ENCODE results near the gene TLE7. TPM values are rescaled to one million over a fixed set of nuclear protein-coding genes. Genes with fewer than 3 reads are reported as not detected.

The TLE7 gene
- total RNA-seq, 2 experiments from 2014 or later, result not detected

DNA sequence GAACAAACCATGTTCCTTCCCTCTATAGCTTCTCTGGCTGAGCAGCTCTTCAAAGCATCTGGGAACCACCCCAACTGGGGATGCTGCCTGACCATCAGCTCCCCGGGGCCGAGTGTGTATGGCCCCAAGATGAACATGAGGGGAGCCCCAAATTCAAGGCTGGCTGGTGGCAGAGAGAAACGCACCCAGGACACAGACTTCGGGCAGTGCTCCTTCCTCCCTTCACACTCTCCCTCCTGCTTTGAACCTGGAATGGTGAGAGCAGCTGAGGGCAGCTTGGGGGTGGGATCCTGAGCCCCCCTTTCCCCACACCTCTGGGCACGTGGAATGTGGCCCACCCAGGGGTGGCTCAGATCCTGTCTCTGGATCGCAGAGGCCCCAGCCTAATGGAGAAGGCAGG is 17.2 kb downstream of the TLE7 start:
- no peak for ATAC-seq
- Mint-ChIP-seq H3K4me3 (no peak overlapping the region), H3K9me3 (ENCODE audit: low read depth) (no peaks in the 10 kb centered on the region), H3K4me1 (peaks cover 9% of the 10 kb centered on the region), H3K27ac (no peak overlapping the region), H3K36me3 (no peaks in the 10 kb centered on the region), H3K27me3 (peaks cover 35% of the 10 kb centered on the region)
- CTCF ChIA-PET, result interaction anchor here (2.2 kb wide), 1 partner anchor 12 kb away, joined by 10 read pairs; no protein-coding TSS in a partner anchor
- no peak for DNase-seq

GRCh38 chr16:71423865-71424264 is 18.0 kb downstream of the TLE7 start:
- CTCF ChIA-PET, result interaction anchor here (2.7 kb wide), 1 partner anchor 11 kb away, joined by 21 read pairs; no protein-coding TSS in a partner anchor
- ATAC-seq (no peak), DNase-seq (no peak)
- H3K27me3 Mint-ChIP-seq, result peaks cover 35% of the 10 kb centered on the region
- H3K4me3 Mint-ChIP-seq, result no peak overlapping the region
- H3K36me3 Mint-ChIP-seq, result no peaks in the 10 kb centered on the region
- H3K4me1 Mint-ChIP-seq, result peaks cover 9% of the 10 kb centered on the region
- H3K27ac Mint-ChIP-seq, result no peak overlapping the region
- H3K9me3 Mint-ChIP-seq (ENCODE audit: low read depth), result no peaks in the 10 kb centered on the region

DNA sequence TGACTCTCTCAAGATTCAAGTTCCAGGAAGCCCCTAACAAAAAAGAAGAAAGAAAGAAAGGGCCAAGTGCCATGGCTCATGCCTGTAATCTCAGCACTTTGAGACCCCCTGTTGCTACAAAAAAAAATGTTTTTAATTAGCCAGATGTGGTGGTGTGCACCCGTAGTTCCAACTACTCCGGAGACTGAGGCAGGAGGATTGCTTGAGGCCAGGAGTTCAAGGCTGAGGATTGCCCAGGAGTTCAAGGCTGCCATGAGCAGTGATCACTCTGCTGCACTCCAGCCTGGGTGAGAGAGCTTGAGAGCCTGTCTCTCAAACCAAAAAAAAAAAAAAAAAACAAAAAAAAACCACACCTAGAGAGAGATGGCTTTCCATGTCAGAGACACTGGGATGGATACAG is 18.8 kb downstream of the TLE7 start:
- no peak for DNase-seq

DNA sequence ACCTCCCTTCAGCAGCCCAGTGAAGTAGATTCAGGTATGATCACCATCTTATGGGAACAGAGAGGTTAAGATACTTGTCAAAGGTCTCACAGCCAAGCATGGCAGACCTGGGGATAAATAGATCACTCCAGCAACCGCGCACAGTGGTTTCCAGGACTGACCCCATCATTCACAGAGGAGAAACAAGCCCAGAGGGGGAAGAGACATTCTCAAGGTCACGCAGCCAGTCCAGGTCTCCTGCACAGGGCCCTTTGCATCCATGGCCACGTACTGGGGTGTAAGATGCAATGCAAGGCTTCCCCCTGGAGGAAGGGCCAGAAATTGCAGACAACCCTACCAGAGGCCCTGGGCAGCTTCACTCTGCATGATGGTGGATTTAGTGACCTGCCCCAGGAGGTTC is 19.9 kb downstream of the TLE7 start:
- Mint-ChIP-seq H3K4me1 (peaks cover 6% of the 10 kb centered on the region), H3K27ac (no peak overlapping the region), H3K4me3 (no peak overlapping the region), H3K9me3 (ENCODE audit: low read depth) (no peaks in the 10 kb centered on the region), H3K27me3 (peaks cover 32% of the 10 kb centered on the region), H3K36me3 (no peaks in the 10 kb centered on the region)
- DNase-seq, result peak; percentile 56
- ATAC-seq, result peak; percentile 34
- CTCF ChIA-PET, result interaction anchor here (1.2 to 2.7 kb wide), 3 partner anchors 10 to 77 kb away, joined by 4 to 21 read pairs (median 7); no protein-coding TSS in a partner anchor

More for the DNA sequence above, 18.8 kb downstream of the TLE7 start:
- Mint-ChIP-seq H3K27me3 (peaks cover 34% of the 10 kb centered on the region), H3K36me3 (no peaks in the 10 kb centered on the region), H3K27ac (no peak overlapping the region), H3K4me3 (no peak overlapping the region), H3K4me1 (peaks cover 9% of the 10 kb centered on the region), H3K9me3 (ENCODE audit: low read depth) (no peaks in the 10 kb centered on the region)
- no peak for ATAC-seq
- CTCF ChIA-PET, result interaction anchor here (2.7 kb wide), 1 partner anchor 11 kb away, joined by 21 read pairs; no protein-coding TSS in a partner anchor

DNA sequence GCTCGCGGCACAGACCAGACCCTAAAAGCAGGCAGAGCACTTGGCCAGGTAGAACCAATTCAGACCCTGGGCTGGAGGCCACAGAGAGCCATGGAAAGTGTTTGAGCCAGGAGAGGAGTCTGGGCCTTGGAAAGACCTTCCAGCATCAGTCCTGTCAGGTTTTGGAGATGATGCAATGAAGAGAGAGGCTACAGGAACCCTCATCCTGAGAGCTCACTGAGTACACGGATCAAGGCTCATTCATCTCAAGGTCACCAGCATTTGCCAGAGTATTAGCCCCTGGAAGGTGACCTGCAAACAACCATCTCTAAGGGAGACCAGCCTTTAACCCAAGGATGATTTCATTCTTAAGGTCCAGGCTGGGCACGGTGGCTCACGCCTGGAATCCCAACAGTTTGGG is 27.8 kb downstream of the TLE7 start:
- Mint-ChIP-seq H3K27me3 (peaks cover 32% of the 10 kb centered on the region), H3K4me1 (peaks cover 4% of the 10 kb centered on the region), H3K9me3 (ENCODE audit: low read depth) (no peaks in the 10 kb centered on the region), H3K27ac (no peak overlapping the region), H3K36me3 (no peaks in the 10 kb centered on the region), H3K4me3 (no peak overlapping the region)
- ATAC-seq (no peak), DNase-seq (no peak)
- CTCF ChIA-PET, result interaction anchor here (0.6 to 4.2 kb wide), 4 partner anchors 16 to 197 kb away, joined by 3 to 80 read pairs (median 16); no protein-coding TSS in a partner anchor

- Mint-ChIP-seq H3K27ac (no peak overlapping the region), H3K27me3 (peaks cover 38% of the 10 kb centered on the region), H3K9me3 (ENCODE audit: low read depth) (no peaks in the 10 kb centered on the region), H3K4me1 (peaks cover 5% of the 10 kb centered on the region), H3K4me3 (no peak overlapping the region), H3K36me3 (no peaks in the 10 kb centered on the region)
- CTCF ChIA-PET, result interaction anchor here (0.8 to 4.2 kb wide), 22 partner anchors 9 to 214 kb away, joined by 3 to 80 read pairs (median 4); no protein-coding TSS in a partner anchor
- ATAC-seq, result no peak
- no peak for DNase-seq
Measured at GRCh38 chr16:71413341-71413740, 28.5 kb downstream of the TLE7 start.

DNA sequence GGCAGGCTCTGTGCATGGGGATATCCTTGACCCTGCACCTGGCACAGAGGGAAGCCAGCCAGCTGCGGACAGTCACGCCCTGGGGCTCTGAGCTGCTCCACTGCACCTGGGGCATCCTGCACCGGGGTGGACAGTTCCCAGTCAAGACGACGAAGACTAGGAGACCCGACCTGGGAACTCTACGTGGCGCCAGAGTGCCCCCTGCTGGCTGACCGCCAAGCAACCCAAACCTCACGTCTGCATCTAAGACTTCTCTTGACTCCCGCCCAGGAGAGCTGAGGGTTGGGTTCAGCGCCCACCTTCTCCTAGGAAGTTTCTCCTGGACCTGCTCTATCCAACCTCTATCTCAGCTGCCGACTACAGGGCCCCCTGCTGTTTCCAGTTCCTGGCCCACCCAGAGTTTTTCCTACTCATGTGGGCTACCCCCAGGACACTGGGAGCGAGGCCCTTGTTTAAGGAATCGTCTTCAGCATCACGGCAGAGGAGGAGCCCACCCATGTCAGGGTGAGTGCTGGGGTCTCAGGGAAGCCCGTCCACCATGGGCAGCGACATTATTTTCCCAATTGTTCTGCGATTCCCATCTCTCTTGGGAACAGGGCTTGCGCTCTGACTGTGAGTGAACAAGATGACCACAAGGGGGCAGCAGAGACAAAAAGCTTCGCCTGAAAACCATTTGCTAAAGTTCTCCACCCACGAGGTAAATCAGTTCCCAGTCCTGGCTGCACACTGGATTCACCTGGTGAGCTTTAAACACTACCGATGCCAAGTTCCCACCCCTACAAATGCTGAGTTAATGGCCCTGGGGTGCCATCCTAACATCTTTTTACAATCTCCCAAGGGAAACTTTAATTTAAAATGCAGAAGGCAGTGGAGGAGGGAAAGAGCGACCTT is 29.3 kb downstream of the TLE7 start:
- CTCF ChIA-PET, result interaction anchor here (0.8 to 4.2 kb wide), 30 partner anchors 9 to 215 kb away, joined by 3 to 80 read pairs (median 4); no protein-coding TSS in a partner anchor
- Mint-ChIP-seq H3K36me3 (no peaks in the 10 kb centered on the region), H3K27ac (no peak overlapping the region)

GRCh38 chr16:71410146-71410545 is 31.7 kb downstream of the TLE7 start:
- Mint-ChIP-seq H3K9me3 (ENCODE audit: low read depth) (no peaks in the 10 kb centered on the region), H3K27ac (no peak overlapping the region), H3K4me1 (peaks cover 26% of the 10 kb centered on the region), H3K27me3 (peaks cover 53% of the 10 kb centered on the region), H3K4me3 (no peak overlapping the region), H3K36me3 (no peaks in the 10 kb centered on the region)
- DNase-seq (no peak), ATAC-seq (no peak)
- CTCF ChIA-PET, result interaction anchor here (4.2 kb wide), 1 partner anchor 90 kb away, joined by 80 read pairs; no protein-coding TSS in a partner anchor

More for the DNA sequence above, 29.3 kb downstream of the TLE7 start:
- DNase-seq (peak; percentile 66), ATAC-seq (peak; percentile 77)
- Mint-ChIP-seq H3K9me3 (ENCODE audit: low read depth) (no peaks in the 10 kb centered on the region), H3K4me3 (no peak overlapping the region), H3K27me3 (peaks cover 45% of the 10 kb centered on the region), H3K4me1 (peaks cover 11% of the 10 kb centered on the region)

- ATAC-seq (no peak), DNase-seq (no peak)
- no peaks in the 10 kb centered on the region for H3K9me3 Mint-ChIP-seq (ENCODE audit: low read depth)
- H3K27ac Mint-ChIP-seq, result no peak overlapping the region
- H3K4me3 Mint-ChIP-seq, result no peak overlapping the region
- H3K4me1 Mint-ChIP-seq, result peaks cover 26% of the 10 kb centered on the region
- H3K36me3 Mint-ChIP-seq, result no peaks in the 10 kb centered on the region
- H3K27me3 Mint-ChIP-seq, result peaks cover 53% of the 10 kb centered on the region
- CTCF ChIA-PET, result no interaction called here
Measured at GRCh38 chr16:71409011-71409775, 32.7 kb downstream of the TLE7 start.

- CTCF ChIA-PET, result no interaction called here
- H3K4me3 Mint-ChIP-seq, result no peak overlapping the region
Measured at GRCh38 chr16:71408536-71408935, 33.3 kb downstream of the TLE7 start.

DNA sequence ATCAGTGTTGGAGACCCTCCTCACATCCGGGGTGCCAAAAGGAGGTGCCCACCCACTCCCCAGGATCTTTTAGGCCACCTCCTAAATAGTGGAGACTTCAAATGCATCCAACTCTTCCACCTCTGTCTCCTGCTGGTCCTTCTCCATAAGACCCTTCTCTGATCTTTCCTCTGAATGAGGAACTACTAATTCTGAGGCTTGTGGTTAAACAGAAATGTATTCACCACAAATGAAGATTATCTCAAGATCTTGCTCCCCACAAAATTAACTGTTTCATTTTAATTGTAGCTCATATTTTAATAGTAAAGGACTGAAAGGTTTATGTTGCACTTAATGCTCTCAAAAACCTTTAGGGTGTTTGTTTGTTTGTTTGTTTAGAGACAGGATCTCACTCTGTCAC is 34.1 kb downstream of the TLE7 start:
- ATAC-seq (no peak), DNase-seq (no peak)
- CTCF ChIA-PET, result interaction anchor here (0.7 to 1.5 kb wide), 2 partner anchors 92 to 307 kb away, joined by 3 to 7 read pairs; no protein-coding TSS in a partner anchor
- H3K36me3 Mint-ChIP-seq, result no peaks in the 10 kb centered on the region
- H3K4me1 Mint-ChIP-seq, result peaks cover 24% of the 10 kb centered on the region
- H3K27ac Mint-ChIP-seq, result no peak overlapping the region
- no peak overlapping the region for H3K4me3 Mint-ChIP-seq
- peaks cover 46% of the 10 kb centered on the region for H3K27me3 Mint-ChIP-seq
- no peaks in the 10 kb centered on the region for H3K9me3 Mint-ChIP-seq (ENCODE audit: low read depth)

More at GRCh38 chr16:71408536-71408935, 33.3 kb downstream of the TLE7 start:
- Mint-ChIP-seq H3K4me1 (peaks cover 26% of the 10 kb centered on the region), H3K27me3 (peaks cover 48% of the 10 kb centered on the region), H3K27ac (no peak overlapping the region), H3K36me3 (no peaks in the 10 kb centered on the region), H3K9me3 (ENCODE audit: low read depth) (no peaks in the 10 kb centered on the region)
- ATAC-seq, result no peak
- DNase-seq, result no peak

- Mint-ChIP-seq H3K4me3 (no peak overlapping the region), H3K27me3 (peaks cover 44% of the 10 kb centered on the region), H3K9me3 (ENCODE audit: low read depth) (no peaks in the 10 kb centered on the region), H3K27ac (no peak overlapping the region), H3K4me1 (peaks cover 22% of the 10 kb centered on the region), H3K36me3 (no peaks in the 10 kb centered on the region)
- DNase-seq, result no peak
- ATAC-seq, result no peak
- CTCF ChIA-PET, result interaction anchor here (1.5 kb wide), 1 partner anchor 93 kb away, joined by 7 read pairs; no protein-coding TSS in a partner anchor
Measured at GRCh38 chr16:71406724-71407123, 35.1 kb downstream of the TLE7 start.

- H3K9me3 Mint-ChIP-seq (ENCODE audit: low read depth), result no peaks in the 10 kb centered on the region
- no peak overlapping the region for H3K27ac Mint-ChIP-seq
- no peak for ATAC-seq
- H3K4me1 Mint-ChIP-seq, result peaks cover 22% of the 10 kb centered on the region
- CTCF ChIA-PET, result interaction anchor here (1.5 kb wide), 1 partner anchor 93 kb away, joined by 7 read pairs; no protein-coding TSS in a partner anchor
- H3K27me3 Mint-ChIP-seq, result peaks cover 44% of the 10 kb centered on the region
- no peak for DNase-seq
- H3K36me3 Mint-ChIP-seq, result no peaks in the 10 kb centered on the region
- no peak overlapping the region for H3K4me3 Mint-ChIP-seq
Measured at GRCh38 chr16:71406316-71406715, 35.5 kb downstream of the TLE7 start.

Measured in activated CD8-positive, alpha-beta memory T cell treated with anti-CD3 and anti-CD28 coated beads, Interleukin-2, amount 10 ng/mL, durations not matched to agents 7 days and 5 days (primary cell).